ENCODE measurements around the gene MAP3K2.

DNA sequence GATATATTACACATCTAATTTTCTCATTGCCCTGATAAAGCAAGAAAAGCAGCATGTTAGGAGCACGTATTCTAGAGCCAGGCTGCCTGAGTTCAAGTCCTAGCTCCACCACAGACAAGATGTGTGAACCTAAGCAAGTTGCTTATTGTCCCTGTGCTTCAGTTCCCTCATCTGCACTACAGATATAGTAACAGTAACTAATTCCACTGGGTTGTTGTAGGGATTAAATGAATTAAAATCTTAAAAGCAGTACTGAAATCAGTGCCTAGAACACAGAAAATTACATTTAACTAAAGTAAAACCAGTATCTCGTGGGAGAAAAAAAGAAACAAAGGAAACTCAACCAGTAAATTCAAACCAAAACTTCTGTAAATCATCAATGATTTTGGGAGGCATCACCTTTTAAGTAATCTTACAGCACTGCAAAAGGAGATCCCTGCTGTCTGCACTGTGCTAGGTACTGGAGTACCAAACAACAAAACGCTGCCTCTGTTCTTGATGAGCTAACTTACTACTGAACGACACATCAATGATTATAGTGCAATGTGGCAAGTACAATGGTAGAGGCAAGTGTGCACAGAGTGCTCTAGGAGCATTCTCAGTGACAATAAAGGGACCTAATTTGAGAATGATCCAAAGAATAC is 7.9 kb downstream of the MAP3K2 start:
- no peak for TF ChIP-seq CTCF (IDR thresholded peaks at IDR 0.05; ENCODE audit: low read length)
- no peak for TF ChIP-seq EZH2 (IDR thresholded peaks at IDR 0.05; ENCODE audit: borderline replicate concordance, low read length)

Measured in OCI-LY1 (cell line).